GM12875 (cell line): ENCODE results near the gene RAB9A.
"Not testable (repeated sequence)": the region's sequence is repeated elsewhere in the genome, so short reads cannot be mapped to it uniquely, and the experiment has no call there.

Source experiments
- H3K4me3 ChIP-seq: one replicate; pipeline ENCODE4 v1.5.1; 2011; ENCODE audit warnings: low read depth, low read length, control low read depth
- TF ChIP-seq, protein P1 (sequence below): IDR thresholded peaks from 2 replicates; pipeline ENCODE4 v1.5.1; 2011; ENCODE audit warnings: low read depth, mild to moderate bottlenecking, control low read depth, inconsistent platforms, low read length, moderate library complexity, borderline replicate concordance; ENCODE audit not compliant: insufficient read depth

The RAB9A gene

DNA sequence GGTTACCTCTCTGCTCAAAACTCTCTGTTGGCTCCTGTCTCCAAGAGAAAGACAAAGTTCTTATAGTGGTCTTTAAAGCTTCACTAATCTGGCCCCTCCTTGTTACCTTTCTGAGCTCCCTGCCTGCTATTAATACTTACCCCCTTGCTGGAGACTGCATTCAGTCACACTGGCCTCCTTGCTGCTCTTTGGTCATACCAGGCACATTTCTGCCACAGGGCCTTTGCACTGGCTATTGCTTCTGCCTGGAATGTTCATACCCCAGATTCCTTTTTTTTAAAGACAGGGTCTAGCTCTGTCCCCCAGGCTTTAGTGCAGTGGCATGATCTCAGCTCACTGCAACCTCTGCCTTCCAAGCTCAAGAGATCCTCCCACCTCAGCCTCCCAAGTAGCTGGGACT lies 15.9 kb upstream of the RAB9A start:
- TF ChIP-seq, protein P1, sequence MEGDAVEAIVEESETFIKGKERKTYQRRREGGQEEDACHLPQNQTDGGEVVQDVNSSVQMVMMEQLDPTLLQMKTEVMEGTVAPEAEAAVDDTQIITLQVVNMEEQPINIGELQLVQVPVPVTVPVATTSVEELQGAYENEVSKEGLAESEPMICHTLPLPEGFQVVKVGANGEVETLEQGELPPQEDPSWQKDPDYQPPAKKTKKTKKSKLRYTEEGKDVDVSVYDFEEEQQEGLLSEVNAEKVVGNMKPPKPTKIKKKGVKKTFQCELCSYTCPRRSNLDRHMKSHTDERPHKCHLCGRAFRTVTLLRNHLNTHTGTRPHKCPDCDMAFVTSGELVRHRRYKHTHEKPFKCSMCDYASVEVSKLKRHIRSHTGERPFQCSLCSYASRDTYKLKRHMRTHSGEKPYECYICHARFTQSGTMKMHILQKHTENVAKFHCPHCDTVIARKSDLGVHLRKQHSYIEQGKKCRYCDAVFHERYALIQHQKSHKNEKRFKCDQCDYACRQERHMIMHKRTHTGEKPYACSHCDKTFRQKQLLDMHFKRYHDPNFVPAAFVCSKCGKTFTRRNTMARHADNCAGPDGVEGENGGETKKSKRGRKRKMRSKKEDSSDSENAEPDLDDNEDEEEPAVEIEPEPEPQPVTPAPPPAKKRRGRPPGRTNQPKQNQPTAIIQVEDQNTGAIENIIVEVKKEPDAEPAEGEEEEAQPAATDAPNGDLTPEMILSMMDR, result no peak
- no peak overlapping the region for H3K4me3 ChIP-seq

DNA sequence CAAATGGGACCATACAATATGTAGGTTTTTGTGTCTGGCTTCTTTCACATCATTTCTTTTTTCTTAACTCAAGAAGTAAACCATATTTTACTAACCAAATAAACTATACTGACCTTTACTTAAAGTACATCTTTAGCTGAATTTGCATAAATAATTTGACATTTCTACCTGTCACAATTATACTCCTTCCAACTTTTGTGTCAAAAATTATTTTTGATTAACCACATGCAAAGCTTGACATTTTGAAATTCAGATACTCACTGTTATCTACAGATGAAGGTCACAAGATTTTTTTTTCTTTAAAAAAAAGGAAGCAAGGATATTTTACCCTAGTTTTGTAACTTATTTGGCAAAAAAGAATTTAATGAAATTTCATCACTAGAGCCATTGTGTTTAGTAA lies 12.0 kb upstream of the RAB9A start:
- H3K4me3 ChIP-seq, result no peak overlapping the region
- TF ChIP-seq, protein P1, result no peak

DNA sequence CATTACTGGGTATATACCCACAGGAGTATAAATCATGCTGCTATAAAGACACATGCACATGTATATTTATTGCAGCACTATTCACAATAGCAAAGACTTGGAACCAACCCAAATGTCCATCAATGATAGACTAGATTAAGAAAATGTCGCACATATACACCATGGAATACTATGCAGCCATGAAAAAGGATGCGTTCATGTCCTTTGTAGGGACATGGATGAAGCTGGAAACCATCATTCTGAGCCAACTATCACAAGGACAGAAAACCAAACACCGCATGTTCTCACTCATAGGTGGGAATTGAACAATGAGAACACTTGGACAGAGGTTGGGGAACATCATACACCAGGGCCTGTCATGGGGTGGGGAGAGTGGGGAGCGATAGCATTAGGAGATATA lies 9.2 kb upstream of the RAB9A start:
- H3K4me3 ChIP-seq, result not testable (repeated sequence)

DNA sequence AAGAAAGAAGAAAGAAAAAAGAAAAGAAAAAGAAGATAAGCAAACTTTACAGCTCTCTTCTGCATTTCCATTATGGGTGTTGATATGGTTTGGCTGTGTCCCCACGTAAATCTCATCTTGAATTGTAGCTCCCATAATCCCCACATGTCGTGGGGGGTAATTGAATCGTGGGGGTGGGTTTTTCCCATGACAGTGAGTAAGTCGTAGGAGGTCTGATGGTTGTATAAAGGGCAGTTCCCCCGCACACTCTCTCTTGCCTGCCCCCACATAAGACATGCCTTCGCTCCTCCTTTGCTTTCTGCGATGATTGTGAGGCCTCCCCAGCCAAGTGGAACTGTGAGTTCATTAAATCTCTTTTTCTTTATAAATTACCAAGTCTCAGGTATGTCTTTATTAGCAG lies 7.3 kb upstream of the RAB9A start:
- H3K4me3 ChIP-seq, result no peak overlapping the region
- TF ChIP-seq, protein P1, result no peak

DNA sequence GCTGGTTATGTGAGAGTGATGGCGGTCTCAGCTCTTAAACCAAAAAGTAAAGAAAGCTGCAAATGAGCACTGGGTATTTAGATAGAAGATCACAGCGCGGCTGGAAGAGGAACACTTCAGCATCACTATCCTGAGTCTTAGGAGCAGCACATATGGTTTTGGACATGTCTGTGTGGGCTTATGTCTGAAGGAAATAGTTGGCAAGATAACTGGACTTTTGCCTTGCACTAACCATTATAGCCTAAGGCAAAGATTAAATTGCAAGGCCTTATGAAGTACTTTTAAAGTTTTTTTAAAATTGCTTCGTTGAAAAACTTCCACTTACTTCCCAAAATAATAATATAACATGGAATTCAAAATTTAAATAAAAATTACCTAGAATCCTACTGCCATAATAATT lies 4.6 kb upstream of the RAB9A start:
- no peak overlapping the region for H3K4me3 ChIP-seq
- TF ChIP-seq, protein P1, result no peak

DNA sequence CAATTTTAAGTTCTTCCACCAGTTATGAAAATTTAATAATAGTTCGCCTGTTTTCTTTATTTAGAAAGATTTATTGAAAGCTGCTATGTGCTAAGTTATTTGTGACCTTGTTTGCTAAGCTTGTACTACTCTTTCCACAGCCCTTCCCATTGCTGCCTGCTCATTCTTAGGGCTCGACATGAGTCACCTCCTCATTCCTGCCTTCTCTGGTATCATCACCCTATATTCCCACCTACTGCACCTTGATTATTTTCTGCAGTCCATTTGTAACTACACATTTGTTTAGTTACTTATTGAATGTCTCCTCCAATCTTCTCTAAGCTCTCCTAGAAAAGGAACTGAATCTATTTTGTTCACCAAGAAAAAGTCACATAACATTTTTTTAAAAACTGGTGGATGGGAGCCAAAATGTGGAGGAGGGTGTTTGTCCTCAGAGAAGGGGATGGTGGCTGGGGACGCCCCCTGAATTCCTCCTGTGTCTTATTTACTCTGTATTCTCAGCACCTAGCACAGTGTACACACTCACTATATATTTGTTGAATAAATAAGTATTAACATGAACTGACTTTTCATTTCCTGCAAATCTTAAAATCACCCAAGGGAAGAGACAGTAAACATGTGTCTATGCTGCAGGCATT lies 3.7 kb upstream of the RAB9A start:
- TF ChIP-seq, protein P1, result no peak
- no peak overlapping the region for H3K4me3 ChIP-seq

DNA sequence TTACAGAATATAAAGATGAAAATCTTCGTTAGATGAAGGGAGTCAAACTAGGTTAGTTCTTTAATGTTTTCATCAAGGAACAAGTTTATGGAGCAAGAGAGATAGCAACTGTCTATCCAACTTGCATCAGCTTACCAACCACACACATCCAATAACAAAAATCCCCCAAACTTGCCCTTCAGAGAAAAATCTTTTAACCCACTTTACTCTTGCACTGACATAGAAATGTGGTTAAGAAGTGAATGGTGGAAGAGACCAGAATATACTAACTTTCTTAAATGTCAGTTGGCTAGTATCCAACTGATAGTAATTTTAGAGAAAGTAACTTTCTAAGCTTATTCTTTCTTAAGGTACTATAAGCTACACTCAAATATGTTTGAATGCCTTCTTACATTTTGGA lies 1.7 kb upstream of the RAB9A start:
- TF ChIP-seq, protein P1, result no peak
- H3K4me3 ChIP-seq, result no peak overlapping the region
